RWPE1 (cell line): ENCODE data around the gene FEN1.

ENCODE experiments used
- CTCF ChIA-PET: fragments of 350-600 bp; sonication (Branson Sonifier 250); formaldehyde crosslinking; extraction: SDS; loops from one replicate; lab custom pipeline; 2021; lab: Yijun Ruan, JAX
- POLR2A ChIA-PET: fragments of 400-600 bp; formaldehyde crosslinking; extraction: SDS; loops from one replicate; lab custom pipeline; 2020; ENCODE audit warnings: antibody characterized with exemption; ENCODE audit not compliant: low non-redundant PET; lab: Yijun Ruan, JAX
- DNase-seq: peaks from one replicate; pipeline ENCODE4 v3.0.0; 2012; ENCODE audit warnings: low spot score
- H3K27ac ChIP-seq: fragments of 450-650 bp; 2 replicates; pipeline ENCODE4 v1.5.1; 2017
- TF ChIP-seq, protein P1 (sequence below): fragments of 450-650 bp; conservative IDR thresholded peaks from 2 replicates; pipeline ENCODE4 v1.5.1; 2017; ENCODE audit warnings: low read depth, mild to moderate bottlenecking

FEN1 gene

DNA sequence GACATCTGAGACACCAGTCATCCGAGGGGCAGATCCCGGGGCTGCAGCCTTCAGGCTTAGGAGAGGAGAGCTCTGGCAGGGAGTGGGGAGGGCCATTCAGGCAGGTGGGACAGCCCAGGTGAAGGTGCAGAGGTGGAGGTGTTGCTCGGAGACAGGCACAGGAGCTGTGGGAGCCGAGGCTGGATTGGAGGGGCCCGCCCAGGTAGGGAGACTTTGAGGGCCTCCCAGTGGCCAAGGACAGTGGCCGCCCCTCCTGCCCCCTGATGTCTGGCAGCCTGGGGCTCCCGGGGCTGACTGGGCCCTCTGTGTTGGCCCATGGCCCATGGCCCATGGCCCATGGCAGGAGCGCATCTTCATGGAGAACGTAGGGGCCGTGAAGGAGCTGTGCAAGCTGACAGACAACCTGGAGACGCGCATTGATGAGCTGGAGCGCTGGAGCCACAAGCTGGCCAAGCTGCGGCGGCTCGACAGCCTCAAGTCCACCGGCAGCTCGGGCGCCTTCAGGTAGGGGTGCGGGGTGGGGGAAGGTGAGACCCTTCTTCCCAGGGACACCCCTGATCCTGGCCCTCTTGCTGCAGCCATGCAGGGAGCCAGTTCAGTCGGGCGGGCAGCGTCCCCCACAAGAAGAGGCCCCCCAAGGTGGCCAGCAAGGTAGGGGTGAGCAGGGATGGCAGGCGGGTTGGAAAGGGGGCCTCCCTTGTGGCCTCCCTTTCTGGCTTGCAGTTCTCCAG lies 13.6 kb upstream of the FEN1 start:
- POLR2A ChIA-PET, result no interaction called here
- DNase-seq, result no peak
- no peak overlapping the region for H3K27ac ChIP-seq
- TF ChIP-seq, protein P1, sequence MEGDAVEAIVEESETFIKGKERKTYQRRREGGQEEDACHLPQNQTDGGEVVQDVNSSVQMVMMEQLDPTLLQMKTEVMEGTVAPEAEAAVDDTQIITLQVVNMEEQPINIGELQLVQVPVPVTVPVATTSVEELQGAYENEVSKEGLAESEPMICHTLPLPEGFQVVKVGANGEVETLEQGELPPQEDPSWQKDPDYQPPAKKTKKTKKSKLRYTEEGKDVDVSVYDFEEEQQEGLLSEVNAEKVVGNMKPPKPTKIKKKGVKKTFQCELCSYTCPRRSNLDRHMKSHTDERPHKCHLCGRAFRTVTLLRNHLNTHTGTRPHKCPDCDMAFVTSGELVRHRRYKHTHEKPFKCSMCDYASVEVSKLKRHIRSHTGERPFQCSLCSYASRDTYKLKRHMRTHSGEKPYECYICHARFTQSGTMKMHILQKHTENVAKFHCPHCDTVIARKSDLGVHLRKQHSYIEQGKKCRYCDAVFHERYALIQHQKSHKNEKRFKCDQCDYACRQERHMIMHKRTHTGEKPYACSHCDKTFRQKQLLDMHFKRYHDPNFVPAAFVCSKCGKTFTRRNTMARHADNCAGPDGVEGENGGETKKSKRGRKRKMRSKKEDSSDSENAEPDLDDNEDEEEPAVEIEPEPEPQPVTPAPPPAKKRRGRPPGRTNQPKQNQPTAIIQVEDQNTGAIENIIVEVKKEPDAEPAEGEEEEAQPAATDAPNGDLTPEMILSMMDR, result no peak
- CTCF ChIA-PET, result interaction anchor here (1.3 kb wide), 1 partner anchor 31 kb away, joined by 4 read pairs; no protein-coding TSS in a partner anchor

DNA sequence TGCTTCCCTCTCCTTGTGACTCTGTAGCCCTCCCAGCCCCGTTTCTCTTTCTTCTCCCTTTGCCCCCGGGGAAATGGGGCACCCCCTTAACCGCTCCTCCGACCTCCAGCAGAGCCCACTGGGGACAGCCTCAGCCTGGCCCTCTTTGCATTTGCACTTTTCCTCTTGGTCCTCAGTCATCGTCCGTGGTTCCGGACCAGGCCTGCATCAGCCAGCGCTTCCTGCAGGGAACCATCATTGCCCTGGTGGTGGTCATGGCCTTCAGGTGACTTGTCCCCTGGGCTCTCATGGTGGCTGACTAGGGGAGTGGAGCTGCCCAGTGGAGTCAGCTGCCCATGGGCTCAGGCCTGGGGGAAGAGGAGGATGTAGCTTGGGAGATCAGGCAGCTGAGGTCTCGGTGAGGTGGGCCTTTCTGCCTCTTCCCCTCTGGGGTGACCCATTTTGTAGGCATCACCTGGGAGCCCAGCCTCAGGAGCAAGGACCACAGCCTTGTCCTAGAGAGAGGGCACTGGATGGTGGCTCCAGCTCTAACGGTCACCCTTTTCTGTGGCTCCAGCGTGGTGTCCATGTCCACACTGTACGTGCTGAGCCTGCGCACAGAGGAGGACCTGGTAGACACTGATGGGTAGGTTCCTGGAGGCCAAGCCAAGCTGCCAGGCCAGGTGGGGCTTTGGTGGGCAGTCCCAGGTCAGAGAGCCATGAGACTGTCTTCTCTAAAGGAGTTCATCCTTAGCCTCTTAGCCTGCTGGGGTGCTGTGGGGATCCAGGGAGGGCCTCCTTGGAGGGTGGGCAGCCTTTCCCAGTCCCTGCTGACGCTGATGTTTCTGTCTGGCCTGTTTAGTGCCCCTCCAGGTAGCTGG lies 12.8 kb upstream of the FEN1 start:
- TF ChIP-seq, protein P1, result no peak
- DNase-seq, result no peak
- H3K27ac ChIP-seq, result no peak overlapping the region
- ChIA-PET CTCF (interaction anchor here (1.3 kb wide), 2 partner anchors 32 to 334 kb away, joined by 3 to 4 read pairs; no protein-coding TSS in a partner anchor), POLR2A (no interaction called here)

DNA sequence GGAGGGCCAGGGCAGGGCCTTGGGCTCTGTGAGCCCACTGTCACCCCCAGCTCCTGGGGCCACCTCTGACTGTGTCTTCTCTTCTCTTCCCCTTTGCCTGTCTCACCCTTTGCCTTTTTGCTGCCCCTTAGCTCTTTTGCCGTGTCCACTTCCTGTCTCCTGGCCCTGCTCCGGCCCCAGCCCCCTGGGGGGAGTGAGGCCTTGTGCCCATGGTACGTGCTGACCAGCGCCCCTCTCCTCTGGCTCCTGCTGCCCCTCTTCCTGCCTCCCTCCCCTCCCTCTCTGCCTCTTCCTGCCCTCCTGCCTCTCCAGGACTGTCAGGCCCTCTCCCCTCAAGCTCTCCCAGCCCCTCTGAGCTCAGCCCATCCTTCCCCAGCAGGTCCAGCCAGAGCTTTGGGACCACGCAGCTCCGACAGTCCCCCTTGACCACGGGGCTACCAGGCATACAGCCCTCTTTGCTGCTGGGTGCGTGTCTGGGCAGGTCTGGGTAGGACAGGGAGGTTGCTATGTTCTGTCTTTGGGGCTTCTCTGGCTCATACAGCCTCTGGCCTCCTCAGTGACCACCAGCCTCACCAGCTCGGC lies 12.0 kb upstream of the FEN1 start:
- peak overlapping the region; percentile 11; the same call in 1 of the 2 replicates for H3K27ac ChIP-seq
- CTCF ChIA-PET, result interaction anchor here (0.6 to 1.3 kb wide), 3 partner anchors 33 to 335 kb away, joined by 3 to 4 read pairs (median 3); no protein-coding TSS in a partner anchor
- TF ChIP-seq, protein P1, result no peak
- DNase-seq, result no peak
- POLR2A ChIA-PET, result no interaction called here

DNA sequence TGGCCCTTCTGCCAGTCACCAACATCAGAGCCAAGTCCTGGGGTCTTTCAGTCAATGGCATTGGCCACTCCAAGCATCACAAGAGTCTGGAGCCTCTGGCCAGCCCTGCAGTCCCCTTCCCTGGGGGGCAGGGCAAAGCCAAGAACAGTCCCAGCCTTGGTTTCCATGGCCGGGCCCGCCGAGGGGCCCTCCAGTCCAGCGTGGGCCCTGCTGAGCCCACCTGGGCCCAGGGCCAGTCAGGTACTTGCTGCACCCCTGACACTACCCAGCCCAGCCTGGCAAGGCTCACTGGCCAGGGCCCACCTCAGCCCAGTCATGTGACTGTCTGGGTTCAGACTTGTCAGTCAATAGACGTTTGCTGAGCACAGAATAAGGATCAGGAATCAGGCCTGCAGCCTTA lies 11.1 kb upstream of the FEN1 start:
- CTCF ChIA-PET, result no interaction called here

DNA sequence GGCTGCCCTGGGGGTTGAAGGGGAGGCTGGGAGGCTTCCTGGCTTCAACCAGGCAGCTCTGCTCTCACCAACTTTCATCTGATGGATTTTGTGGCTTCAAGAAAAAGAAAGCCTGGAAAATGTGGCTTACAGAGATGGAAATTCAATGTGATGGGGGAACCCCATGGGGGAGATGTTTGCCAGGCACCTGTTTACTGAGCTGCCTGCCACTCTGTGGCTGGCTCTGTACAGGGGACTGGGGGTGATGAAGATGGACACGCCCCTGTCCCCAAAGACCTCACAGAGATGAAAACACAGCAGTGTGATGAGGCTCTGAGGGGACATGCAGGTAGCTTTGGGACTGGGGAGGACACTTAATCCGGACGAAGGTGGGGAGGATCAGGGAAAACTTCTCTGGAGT lies 10.4 kb upstream of the FEN1 start:
- POLR2A ChIA-PET, result no interaction called here
- TF ChIP-seq, protein P1, result no peak
- CTCF ChIA-PET, result interaction anchor here (0.6 kb wide), 1 partner anchor 19 kb away, joined by 3 read pairs; no protein-coding TSS in a partner anchor
- H3K27ac ChIP-seq, result no peak overlapping the region
- no peak for DNase-seq

More for the DNA sequence above, 11.1 kb upstream of the FEN1 start:
- TF ChIP-seq, protein P1, result no peak
- no peak for DNase-seq
- peak overlapping the region; percentile 11; the same call in 1 of the 2 replicates for H3K27ac ChIP-seq
- POLR2A ChIA-PET, result no interaction called here

DNA sequence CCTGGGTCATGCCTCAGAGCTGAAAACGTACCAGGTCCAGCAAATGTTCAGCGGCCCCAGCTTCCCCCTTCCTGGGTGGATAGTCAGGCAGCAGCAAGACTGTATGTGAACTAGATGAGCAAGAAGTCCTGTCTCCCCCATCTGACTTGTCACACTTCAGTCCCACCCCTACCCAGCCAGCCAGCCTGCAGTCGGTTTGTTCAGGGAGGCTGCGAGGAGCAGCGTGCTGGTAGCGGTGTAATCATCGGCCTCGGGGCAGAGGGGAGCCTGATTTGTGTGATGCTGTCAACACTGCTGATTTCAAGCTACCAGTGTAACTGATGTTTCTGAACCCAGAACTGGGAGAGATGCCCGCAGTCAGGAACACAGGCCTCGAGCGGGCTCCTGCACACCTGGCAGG lies 9.9 kb upstream of the FEN1 start:
- no peak overlapping the region for H3K27ac ChIP-seq
- POLR2A ChIA-PET, result no interaction called here
- no peak for DNase-seq
- CTCF ChIA-PET, result no interaction called here
- TF ChIP-seq, protein P1, result no peak
